Measurements from ENCODE around the gene JMJD7.

DNA sequence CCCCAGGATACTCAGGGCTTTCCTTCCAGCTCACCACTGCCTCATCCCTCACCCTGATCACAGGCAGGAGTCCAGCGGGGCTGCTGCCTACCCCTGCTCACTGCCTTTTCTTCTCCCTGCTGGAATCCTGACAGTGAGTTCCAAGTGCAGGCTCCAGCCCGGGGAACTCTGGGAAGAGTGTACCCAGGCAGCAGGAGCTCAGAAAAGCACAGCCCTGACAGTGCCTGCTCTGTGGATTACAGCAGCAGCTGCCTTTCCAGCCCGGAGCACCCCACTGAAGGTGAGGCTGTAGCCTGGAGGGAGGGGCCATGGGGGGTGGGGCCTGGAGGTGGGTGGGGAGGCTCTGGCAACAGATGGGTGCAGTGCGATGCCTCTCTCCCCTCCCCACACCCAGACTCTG, 6.1 kb upstream of the JMJD7 start:
- TF ChIP-seq CTCF (IDR thresholded peaks at IDR 0.05) (no peak), POLR2A (IDR thresholded peaks at IDR 0.05) (no peak)

All from uterus (tissue), 2 donors.